Keratinocyte (primary cell): Measurements from ENCODE around the gene TRMT112. TPM values are rescaled to one million over a fixed set of nuclear protein-coding genes. Genes with fewer than 3 reads are reported as not detected.
A peak's percentile ranks its signal among the peaks of the same experiment; 100 is the strongest.

Experiments
- DNase-seq: peaks from one replicate; pipeline ENCODE4 v3.0.0-alpha.2; 2011; ENCODE audit warnings: low read depth, missing footprints, low spot score
- FAIRE-seq: peaks from 2 replicates; lab custom pipeline; 2011; peaks lifted over from hg19 to GRCh38; lab: Jason Lieb, UNC
- H2AFZ ChIP-seq: 2 replicates; pipeline ENCODE4 v1.6.0; 2012; ENCODE audit warnings: low read length, control low read depth, inconsistent platforms; ENCODE audit not compliant: control insufficient read depth
- H3K27ac ChIP-seq: 2 replicates; pipeline ENCODE4 v1.5.1; 2011; ENCODE audit warnings: low read length; ENCODE audit not compliant: control insufficient read depth, insufficient read depth
- H3K27me3 ChIP-seq: 3 replicates; pipeline ENCODE4 v1.6.0; 2011; ENCODE audit warnings: low read length; ENCODE audit not compliant: control insufficient read depth, insufficient read depth; ENCODE audit errors: extremely low read depth
- H3K36me3 ChIP-seq, 2 experiments: 2 replicates in 1 of 2; 3 replicates in 1 of 2; pipeline ENCODE4 v1.5.1; 2011; ENCODE audit warnings: low read length in 2 of 2, mild to moderate bottlenecking in 1 of 2; ENCODE audit not compliant: control insufficient read depth in 2 of 2, insufficient read depth in 2 of 2; ENCODE audit errors: extremely low read depth in 1 of 2
- H3K4me1 ChIP-seq: 3 replicates; pipeline ENCODE4 v1.5.1; 2011; ENCODE audit warnings: low read length; ENCODE audit not compliant: control insufficient read depth, insufficient read depth; ENCODE audit errors: extremely low read depth
- H3K4me2 ChIP-seq: 3 replicates; pipeline ENCODE4 v1.6.0; 2011; ENCODE audit warnings: low read depth, low read length; ENCODE audit not compliant: control insufficient read depth, insufficient read depth; ENCODE audit errors: extremely low read depth
- H3K4me3 ChIP-seq, 3 experiments: fragments of 200-600 bp in 1 of 3; sonication (generic) in 1 of 3; 2 replicates in 2 of 3; 3 replicates in 1 of 3; pipeline ENCODE4 v1.5.1; 2011 to 2016; ENCODE audit warnings: low read length in 3 of 3, mild to moderate bottlenecking in 3 of 3, control low read depth in 2 of 3, inconsistent platforms in 1 of 3, low read depth in 1 of 3, mixed read lengths in 1 of 3, mixed run types in 1 of 3, moderate library complexity in 1 of 3; ENCODE audit not compliant: control insufficient read depth in 2 of 3, insufficient read depth in 2 of 3; ENCODE audit errors: extremely low read depth in 1 of 3
- H3K79me2 ChIP-seq: 2 replicates; pipeline ENCODE4 v1.6.0; 2012; ENCODE audit warnings: low read length; ENCODE audit not compliant: control insufficient read depth, insufficient read depth
- H3K9ac ChIP-seq: 3 replicates; pipeline ENCODE4 v1.6.0; 2011; ENCODE audit warnings: low read length; ENCODE audit not compliant: control insufficient read depth, insufficient read depth; ENCODE audit errors: extremely low read depth
- H3K9me1 ChIP-seq: 3 replicates; pipeline ENCODE4 v1.6.0; 2011; ENCODE audit warnings: low read length; ENCODE audit not compliant: control insufficient read depth, insufficient read depth; ENCODE audit errors: extremely low read depth
- H3K9me3 ChIP-seq: 2 replicates; pipeline ENCODE4 v1.5.1; 2012; ENCODE audit warnings: low read depth, low read length; ENCODE audit not compliant: control insufficient read depth
- H4K20me1 ChIP-seq: 3 replicates; pipeline ENCODE4 v1.6.0; 2011; ENCODE audit warnings: low read length; ENCODE audit not compliant: control insufficient read depth, insufficient read depth; ENCODE audit errors: extremely low read depth
- EZH2 ChIP-seq: IDR thresholded peaks from one replicate; pipeline ENCODE4 v1.6.1; 2012; ENCODE audit warnings: inconsistent platforms, mild to moderate bottlenecking, low read length, moderate library complexity
- dilution Hi-C: fragments of 300-500 bp; cut with MboI; formaldehyde crosslinking; loops from one replicate; pipeline ENCODE4 v1.7.0; 2020; ENCODE audit warnings: low sequenced_read_pairs; ENCODE audit not compliant: extremely low pct_ligation_motif_present
- polyA plus RNA-seq, 5 experiments: library from polyadenylated mRNA; depleted of rRNA in 3 of 5; stranded (reverse) in 3 of 5; stranded (forward) in 1 of 5; unstranded in 1 of 5; fragments of >200 nt; gene quantifications; 1 replicate in 1 of 5; 2 replicates in 3 of 5; 3 replicates in 1 of 5; pipeline versions ENCODE4 v1.2.1 to v1.2.3, GENCODE V29; 2011 to 2012; ENCODE audit warnings: missing spikeins in 2 of 5, low read depth in 1 of 5, low replicate concordance in 1 of 5
- TF ChIP-seq, protein P1 (sequence below), 3 experiments: IDR thresholded peaks in 1 of 3; conservative IDR thresholded peaks in 1 of 3; optimal IDR thresholded peaks in 1 of 3; 2 replicates in 2 of 3; 3 replicates in 1 of 3; pipeline versions ENCODE3 to v1.5.1; 2011; ENCODE audit warnings: low read length in 3 of 3, mild to moderate bottlenecking in 3 of 3, moderate library complexity in 2 of 3, control low read depth in 1 of 3, inconsistent platforms in 1 of 3; ENCODE audit not compliant: insufficient read depth in 2 of 3; ENCODE audit errors: extremely low read depth in 1 of 3

The TRMT112 gene
- polyA plus RNA-seq, 1 donor (not counting 4 experiments of a cell fraction or from before 2014, with no cell fraction given): 408 TPM

DNA sequence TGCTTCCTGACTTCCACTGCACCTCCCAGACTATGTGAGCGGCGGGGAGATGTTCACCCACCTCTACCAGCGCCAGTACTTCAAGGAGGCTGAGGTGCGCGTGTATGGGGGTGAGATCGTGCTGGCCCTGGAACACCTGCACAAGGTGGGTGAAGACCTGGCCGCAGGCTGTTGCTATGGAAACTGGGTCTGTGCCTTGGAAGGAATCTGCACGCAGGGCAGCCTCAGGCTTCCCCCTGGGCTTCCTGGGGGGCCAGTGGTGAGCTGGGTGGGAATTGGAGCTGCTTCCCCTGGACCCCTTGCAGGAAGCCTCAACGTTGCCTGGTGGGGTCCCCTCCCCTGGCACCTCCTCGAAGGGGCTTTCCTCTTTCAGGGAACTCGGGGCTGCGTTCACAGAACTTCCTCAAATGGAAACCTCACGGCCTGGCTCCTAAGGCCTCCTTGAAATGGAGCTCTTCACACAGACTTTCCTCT is 43.1 kb upstream of the TRMT112 start:
- peaks cover 37% of the 10 kb centered on the region for H3K79me2 ChIP-seq
- FAIRE-seq: no peak
- dilution Hi-C loops: no loop called here
- peaks cover 2% of the 10 kb centered on the region for H3K9me1 ChIP-seq
- no peak for TF ChIP-seq EZH2
- TF ChIP-seq, protein P1, sequence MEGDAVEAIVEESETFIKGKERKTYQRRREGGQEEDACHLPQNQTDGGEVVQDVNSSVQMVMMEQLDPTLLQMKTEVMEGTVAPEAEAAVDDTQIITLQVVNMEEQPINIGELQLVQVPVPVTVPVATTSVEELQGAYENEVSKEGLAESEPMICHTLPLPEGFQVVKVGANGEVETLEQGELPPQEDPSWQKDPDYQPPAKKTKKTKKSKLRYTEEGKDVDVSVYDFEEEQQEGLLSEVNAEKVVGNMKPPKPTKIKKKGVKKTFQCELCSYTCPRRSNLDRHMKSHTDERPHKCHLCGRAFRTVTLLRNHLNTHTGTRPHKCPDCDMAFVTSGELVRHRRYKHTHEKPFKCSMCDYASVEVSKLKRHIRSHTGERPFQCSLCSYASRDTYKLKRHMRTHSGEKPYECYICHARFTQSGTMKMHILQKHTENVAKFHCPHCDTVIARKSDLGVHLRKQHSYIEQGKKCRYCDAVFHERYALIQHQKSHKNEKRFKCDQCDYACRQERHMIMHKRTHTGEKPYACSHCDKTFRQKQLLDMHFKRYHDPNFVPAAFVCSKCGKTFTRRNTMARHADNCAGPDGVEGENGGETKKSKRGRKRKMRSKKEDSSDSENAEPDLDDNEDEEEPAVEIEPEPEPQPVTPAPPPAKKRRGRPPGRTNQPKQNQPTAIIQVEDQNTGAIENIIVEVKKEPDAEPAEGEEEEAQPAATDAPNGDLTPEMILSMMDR (optimal IDR thresholded peaks at IDR 0.05 in 1 of 3, IDR thresholded peaks at IDR 0.05 in 1 of 3, conservative IDR thresholded peaks at IDR 0.05 in 1 of 3; ENCODE audit: extremely low read depth in 1 of 3, insufficient read depth in 2 of 3, low read length in 3 of 3): no peak
- no peaks in the 10 kb centered on the region for H3K27me3 ChIP-seq
- H3K9ac ChIP-seq: peak overlapping the region; percentile 1
- DNase-seq: no peak
- H3K4me2 ChIP-seq: peak overlapping the region; percentile 97
- no peaks in the 10 kb centered on the region for H3K9me3 ChIP-seq
- no peak overlapping the region for H2AFZ ChIP-seq
- peaks cover 34 to 41% of the 10 kb centered on the region in 2 experiments for H3K36me3 ChIP-seq
- peaks cover 39% of the 10 kb centered on the region for H3K4me1 ChIP-seq
- H3K27ac ChIP-seq: no peak overlapping the region
- peak overlapping the region; percentile 86 to 93 (median 90) for H3K4me3 ChIP-seq
- peaks cover 11% of the 10 kb centered on the region for H4K20me1 ChIP-seq

DNA sequence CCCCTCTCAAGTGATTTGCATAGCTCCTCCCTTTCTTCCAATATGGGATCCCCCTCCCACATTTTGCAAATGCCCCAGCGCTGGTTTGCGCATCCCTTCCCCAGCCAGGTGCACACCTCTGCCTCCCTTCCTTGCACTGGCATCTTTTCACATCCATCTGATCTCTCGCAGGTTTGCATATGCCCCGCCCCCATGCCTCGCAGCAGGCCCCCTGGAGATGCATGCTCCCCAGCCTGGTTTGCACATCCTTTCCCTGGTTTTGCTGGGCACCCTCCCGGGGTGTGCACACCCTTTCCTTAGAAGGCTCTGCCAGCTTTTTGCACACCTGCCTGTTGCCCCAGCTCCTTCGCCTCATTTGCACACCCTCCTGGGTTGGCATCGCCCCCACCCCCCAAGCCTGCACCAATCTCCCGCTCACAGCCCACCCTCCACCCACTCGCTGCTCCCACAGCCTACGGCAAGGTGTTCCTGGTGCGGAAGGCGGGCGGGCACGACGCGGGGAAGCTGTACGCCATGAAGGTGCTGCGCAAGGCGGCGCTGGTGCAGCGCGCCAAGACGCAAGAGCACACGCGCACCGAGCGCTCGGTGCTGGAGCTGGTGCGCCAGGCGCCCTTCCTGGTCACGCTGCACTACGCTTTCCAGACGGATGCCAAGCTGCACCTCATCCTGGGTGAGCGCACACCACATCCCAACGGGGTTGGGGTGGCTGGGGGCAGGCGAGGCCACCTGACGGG is 42.5 kb upstream of the TRMT112 start:
- Histone ChIP-seq H3K79me2 (peaks cover 37% of the 10 kb centered on the region), H3K9me3 (no peaks in the 10 kb centered on the region), H3K9me1 (peaks cover 3% of the 10 kb centered on the region), H3K4me3 (peak overlapping the region; percentile 86 to 93 (median 90)), H3K27me3 (no peaks in the 10 kb centered on the region), H3K9ac (peak overlapping the region; percentile 86), H4K20me1 (peaks cover 6% of the 10 kb centered on the region), H3K4me2 (peak overlapping the region; percentile 97), H3K36me3 (peaks cover 28 to 36% of the 10 kb centered on the region in 2 experiments), H3K4me1 (peaks cover 44% of the 10 kb centered on the region), H2AFZ (no peak overlapping the region), H3K27ac (no peak overlapping the region)
- dilution Hi-C loops: no loop called here
- FAIRE-seq (no peak), DNase-seq (no peak)
- TF ChIP-seq EZH2: no peak
- TF ChIP-seq, protein P1 (optimal IDR thresholded peaks at IDR 0.05 in 1 of 3, IDR thresholded peaks at IDR 0.05 in 1 of 3, conservative IDR thresholded peaks at IDR 0.05 in 1 of 3; ENCODE audit: extremely low read depth in 1 of 3, insufficient read depth in 2 of 3, low read length in 3 of 3): peak in 2 of 3 experiments; percentile 28 to 64
